LoVo (cell line): Measurements from ENCODE around the gene TMEM37.

ENCODE experiments used
- DNase-seq: peaks from one replicate; pipeline ENCODE4 v3.0.0-alpha.2; 2016; ENCODE audit warnings: low spot score

Gene TMEM37

GRCh38 chr2:119433636-119434327, 2.1 kb downstream of the TMEM37 start:
- DNase-seq = no peak

GRCh38 chr2:119434664-119435063, 3.0 kb downstream of the TMEM37 start:
- DNase-seq = no peak

- no peak for DNase-seq
These were observed 3.7 kb downstream of the TMEM37 start for GRCh38 chr2:119435081-119435952.

GRCh38 chr2:119435953-119436297, 4.3 kb downstream of the TMEM37 start:
- no peak for DNase-seq

GRCh38 chr2:119436993-119437772, 5.5 kb downstream of the TMEM37 start:
- no peak for DNase-seq

- no peak for DNase-seq
These were observed 6.5 kb downstream of the TMEM37 start for GRCh38 chr2:119438128-119438656.

- no peak for DNase-seq
These were observed 7.2 kb downstream of the TMEM37 start for GRCh38 chr2:119438726-119439284.

GRCh38 chr2:119439574-119440500, 8.2 kb downstream of the TMEM37 start:
- no peak for DNase-seq

- no peak for DNase-seq
These were observed 8.8 kb downstream of the TMEM37 start for GRCh38 chr2:119440501-119440870.

GRCh38 chr2:119440873-119441272, 9.2 kb downstream of the TMEM37 start:
- DNase-seq = no peak

GRCh38 chr2:119441376-119442225, 9.9 kb downstream of the TMEM37 start:
- DNase-seq = no peak

GRCh38 chr2:119442226-119442619, 10.6 kb downstream of the TMEM37 start:
- no peak for DNase-seq

- no peak for DNase-seq
These were observed 11.2 kb downstream of the TMEM37 start for GRCh38 chr2:119442850-119443249.

GRCh38 chr2:119446037-119446436, 14.4 kb downstream of the TMEM37 start:
- DNase-seq = no peak

GRCh38 chr2:119448427-119449141, 16.9 kb downstream of the TMEM37 start:
- DNase-seq = no peak

GRCh38 chr2:119449521-119449920, 17.9 kb downstream of the TMEM37 start:
- DNase-seq = no peak

GRCh38 chr2:119451336-119452050, 19.8 kb downstream of the TMEM37 start:
- no peak for DNase-seq

- DNase-seq = no peak
These were observed 22.4 kb downstream of the TMEM37 start for GRCh38 chr2:119453972-119454593.
